Astrocyte of the spinal cord (primary cell): ENCODE data around the gene NKX2-3.

ENCODE experiments used
- DNase-seq: peaks from one replicate; pipeline ENCODE4 v3.0.0; 2011; ENCODE audit warnings: low read depth, low spot score
- H3K4me3 ChIP-seq: 2 replicates; pipeline ENCODE4 v1.5.1; 2011; ENCODE audit warnings: low read depth, mild to moderate bottlenecking, low read length, moderate library complexity
- in situ Hi-C: cut with HindIII; loops from 2 replicates; pipeline ENCODE4 v1.10.0; 2017; ENCODE audit warnings: low sequenced_read_pairs
- TF ChIP-seq, protein P1 (sequence below): IDR thresholded peaks from 2 replicates; pipeline ENCODE4 v1.5.1; 2012; ENCODE audit warnings: low read depth, mild to moderate bottlenecking, low read length, inconsistent platforms

Gene NKX2-3

DNA sequence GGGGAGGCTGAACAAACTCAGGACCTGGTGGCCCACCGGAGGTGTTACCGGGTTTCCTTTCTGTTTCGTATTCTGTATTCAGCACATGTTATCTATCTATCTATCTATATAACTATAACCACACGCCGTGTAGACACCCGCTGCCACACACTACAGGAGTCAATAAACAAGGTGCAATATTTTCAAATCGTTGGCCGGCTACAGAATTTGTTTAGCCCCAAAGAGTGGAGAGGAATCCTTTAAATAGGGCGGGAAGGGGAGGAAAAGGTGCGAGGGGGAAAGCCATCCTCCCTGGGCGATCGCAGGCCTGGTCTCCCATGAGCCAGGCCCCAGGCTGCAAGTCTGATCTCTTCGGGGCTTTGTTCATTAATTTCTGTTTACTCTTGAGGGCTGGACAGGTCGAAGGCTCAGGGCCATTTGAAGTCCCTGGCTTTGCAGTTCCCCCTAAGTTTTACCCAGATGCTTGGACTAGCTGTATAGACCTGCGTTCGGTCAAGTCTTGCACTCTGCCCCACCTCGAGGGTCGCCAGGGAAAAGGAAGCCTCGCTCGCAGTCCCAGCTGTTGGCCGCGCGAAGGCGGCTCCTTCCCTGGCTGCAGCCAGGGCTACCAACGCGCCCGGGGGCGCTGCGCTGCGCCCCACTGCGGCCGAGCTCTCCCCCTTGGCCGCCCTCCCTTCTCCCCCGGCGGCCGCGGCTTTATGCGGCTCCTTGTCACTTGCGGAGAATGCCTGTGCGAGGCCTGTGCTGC is 3.8 kb downstream of the NKX2-3 start:
- TF ChIP-seq, protein P1, sequence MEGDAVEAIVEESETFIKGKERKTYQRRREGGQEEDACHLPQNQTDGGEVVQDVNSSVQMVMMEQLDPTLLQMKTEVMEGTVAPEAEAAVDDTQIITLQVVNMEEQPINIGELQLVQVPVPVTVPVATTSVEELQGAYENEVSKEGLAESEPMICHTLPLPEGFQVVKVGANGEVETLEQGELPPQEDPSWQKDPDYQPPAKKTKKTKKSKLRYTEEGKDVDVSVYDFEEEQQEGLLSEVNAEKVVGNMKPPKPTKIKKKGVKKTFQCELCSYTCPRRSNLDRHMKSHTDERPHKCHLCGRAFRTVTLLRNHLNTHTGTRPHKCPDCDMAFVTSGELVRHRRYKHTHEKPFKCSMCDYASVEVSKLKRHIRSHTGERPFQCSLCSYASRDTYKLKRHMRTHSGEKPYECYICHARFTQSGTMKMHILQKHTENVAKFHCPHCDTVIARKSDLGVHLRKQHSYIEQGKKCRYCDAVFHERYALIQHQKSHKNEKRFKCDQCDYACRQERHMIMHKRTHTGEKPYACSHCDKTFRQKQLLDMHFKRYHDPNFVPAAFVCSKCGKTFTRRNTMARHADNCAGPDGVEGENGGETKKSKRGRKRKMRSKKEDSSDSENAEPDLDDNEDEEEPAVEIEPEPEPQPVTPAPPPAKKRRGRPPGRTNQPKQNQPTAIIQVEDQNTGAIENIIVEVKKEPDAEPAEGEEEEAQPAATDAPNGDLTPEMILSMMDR = no peak
- DNase-seq = no peak
- in situ Hi-C loops = no loop called here
- H3K4me3 ChIP-seq = no peak overlapping the region

DNA sequence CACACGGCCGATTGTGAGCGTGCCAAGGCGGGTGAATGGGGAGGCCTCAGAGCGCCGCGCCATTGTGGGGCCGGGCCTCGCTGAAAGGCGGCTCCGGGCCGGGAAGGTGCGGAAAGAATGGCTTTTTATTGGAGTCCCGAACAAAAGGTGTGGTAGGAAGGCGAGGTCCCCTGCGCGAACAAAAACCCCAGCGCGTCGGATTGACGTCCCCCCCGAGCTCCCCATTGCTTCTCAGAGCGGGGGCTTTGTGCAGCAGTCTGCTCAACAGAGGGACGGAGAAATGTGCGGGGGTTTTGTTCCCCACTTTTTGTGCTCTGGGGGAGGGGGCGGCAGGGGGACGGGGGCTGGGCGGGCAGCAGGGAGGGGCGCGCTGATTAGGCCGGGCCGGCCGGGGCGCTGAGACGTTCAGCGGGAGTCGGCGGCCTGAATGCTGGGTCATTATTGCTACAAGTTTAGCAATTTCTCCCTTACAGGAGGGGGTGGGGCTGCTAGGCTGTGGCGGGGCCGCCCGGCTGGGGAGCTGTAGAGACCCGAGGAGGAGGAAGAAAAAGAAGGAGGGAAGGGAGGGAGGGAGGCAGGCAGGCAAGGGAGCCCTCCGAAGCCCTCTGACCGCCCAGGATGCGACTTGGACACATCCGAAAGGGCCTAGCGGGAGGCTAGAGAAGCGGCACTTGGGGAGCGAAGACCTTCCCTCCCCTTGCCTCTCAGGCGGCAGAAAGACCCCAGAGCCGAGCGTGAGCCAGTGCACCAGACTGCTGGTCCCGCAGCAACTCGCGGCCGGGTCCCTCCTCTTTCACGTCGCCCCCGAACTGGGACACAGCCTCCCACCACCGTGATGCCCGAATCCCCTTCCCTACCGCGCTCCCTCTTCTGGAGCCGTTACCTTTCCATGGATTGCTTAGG is 4.6 kb downstream of the NKX2-3 start:
- DNase-seq = no peak
- in situ Hi-C loops = no loop called here
- TF ChIP-seq, protein P1 = no peak
- H3K4me3 ChIP-seq = no peak overlapping the region

DNA sequence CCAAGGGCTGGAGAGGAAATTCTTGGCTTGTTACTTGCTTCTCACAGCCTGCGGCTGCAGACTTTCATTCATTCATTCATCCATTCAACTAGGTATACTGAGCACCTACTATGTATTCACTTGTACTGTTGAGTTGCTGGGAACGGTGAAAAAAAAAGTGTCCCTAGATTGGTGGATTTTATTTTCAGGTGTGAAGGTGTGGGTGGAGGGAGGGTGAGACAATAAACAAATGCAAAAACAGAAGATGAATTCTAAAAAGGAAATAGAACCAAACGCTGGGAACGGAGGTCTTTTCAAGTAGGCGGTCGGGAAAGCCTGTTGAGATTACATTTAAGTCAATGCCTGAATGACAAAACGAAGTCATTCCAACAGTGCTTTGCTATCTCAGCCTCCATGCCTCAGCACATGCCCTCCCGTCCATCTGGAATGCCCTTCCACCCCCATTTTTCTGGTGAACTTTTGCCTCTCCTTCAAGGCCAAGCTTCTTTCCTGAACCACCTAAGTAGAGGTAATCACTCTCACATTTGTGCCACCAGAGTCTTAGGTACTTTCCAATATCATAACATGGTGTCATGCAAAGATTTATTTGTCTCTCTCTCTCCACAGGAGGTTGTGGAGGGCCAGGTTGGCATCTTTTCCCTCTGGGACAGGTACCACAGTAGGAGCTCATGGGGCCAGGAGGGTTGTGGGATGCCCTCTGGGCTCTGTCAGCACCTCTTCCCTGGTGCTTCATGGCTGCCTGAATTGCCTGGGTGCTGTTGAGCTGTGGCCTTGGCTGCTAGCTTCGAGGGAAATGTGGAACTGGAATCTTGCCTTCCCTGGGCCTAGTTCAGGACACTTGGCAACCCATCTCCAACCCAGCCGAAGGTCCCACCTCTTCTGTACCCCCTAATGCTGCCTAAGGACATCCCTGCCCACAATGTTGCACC is 5.5 kb downstream of the NKX2-3 start:
- no peak overlapping the region for H3K4me3 ChIP-seq
- DNase-seq = no peak
- TF ChIP-seq, protein P1 = no peak
- in situ Hi-C loops = no loop called here

DNA sequence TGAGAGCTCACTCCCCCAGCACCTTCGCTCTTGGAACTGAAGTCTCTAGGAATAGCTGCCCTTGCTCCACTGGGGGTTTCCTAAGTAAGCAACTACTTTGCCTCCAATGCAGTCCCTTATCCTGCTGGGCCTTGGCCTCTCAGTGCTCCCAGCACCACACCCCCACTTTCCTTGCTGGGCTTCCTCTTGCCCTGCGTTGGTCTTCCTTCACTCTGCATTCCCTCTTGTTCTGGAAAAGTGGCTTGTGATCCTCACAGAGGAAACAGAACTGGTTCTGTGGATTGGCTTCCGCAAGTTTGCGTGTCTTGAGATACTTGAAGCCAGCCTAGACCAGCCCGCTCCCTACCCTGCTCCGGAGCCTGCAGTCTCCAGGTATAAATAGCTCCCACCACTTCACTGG is 6.4 kb downstream of the NKX2-3 start:
- H3K4me3 ChIP-seq = no peak overlapping the region
- in situ Hi-C loops = no loop called here
- TF ChIP-seq, protein P1 = no peak
- DNase-seq = no peak

DNA sequence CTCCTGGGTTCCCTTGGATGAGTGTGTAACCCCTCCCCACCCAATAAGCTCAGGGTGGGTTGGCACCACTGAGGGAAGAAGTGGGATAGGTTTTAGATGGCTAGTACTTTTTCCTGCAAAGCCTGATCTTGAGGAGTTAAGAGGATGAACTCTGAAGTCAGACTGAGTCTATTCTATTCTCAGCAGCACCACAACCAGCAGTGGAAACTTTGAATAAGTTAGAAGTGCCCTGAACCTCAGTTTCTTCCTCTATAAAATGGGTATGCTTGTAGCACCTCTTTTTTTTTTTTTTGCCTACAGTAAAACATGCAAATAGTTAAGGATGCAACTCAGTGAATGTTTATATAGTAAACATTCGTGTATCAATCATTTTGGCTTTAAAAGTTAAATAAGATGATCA is 7.1 kb downstream of the NKX2-3 start:
- TF ChIP-seq, protein P1 = no peak
- DNase-seq = no peak
- no peak overlapping the region for H3K4me3 ChIP-seq
- in situ Hi-C loops = no loop called here

DNA sequence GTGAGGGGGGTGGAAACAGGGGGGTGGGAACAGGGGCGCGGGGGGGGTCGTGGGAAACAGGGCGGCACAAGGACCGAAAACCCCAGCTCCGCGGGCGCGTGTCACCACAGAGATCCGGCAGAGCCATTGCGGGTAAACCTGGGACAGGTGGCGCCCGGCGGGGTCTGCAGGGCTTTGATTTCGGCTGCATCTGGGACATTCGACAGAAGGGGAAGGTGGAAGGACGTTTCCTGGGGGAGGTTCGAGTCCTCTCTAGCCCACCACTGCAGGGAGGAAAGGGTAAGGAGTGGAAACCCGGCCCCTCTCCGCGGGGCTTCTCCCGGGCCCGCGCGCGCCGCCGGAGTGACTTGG is 7.5 kb downstream of the NKX2-3 start:
- DNase-seq = no peak
- in situ Hi-C loops = no loop called here
- TF ChIP-seq, protein P1 = no peak
- no peak overlapping the region for H3K4me3 ChIP-seq
